ENCODE measurements around the gene DYNC1LI1. TPM values are rescaled to one million over a fixed set of nuclear protein-coding genes. Genes with fewer than 3 reads are reported as not detected.

The DYNC1LI1 gene
- total RNA-seq, 1 donor from 2014 or later: 81.7 TPM

GRCh38 chr3:32551087-32551486 is 19.6 kb downstream of the DYNC1LI1 start:
- H3K4me3 Mint-ChIP-seq (ENCODE audit: unreplicated experiment): no peak overlapping the region
- peaks cover 21% of the 10 kb centered on the region for H3K4me1 Mint-ChIP-seq (ENCODE audit: unreplicated experiment)
- peaks cover 4% of the 10 kb centered on the region for H3K36me3 Mint-ChIP-seq (ENCODE audit: low read depth, unreplicated experiment)
- DNase-seq (ENCODE audit: low spot score): no peak
- no peak for TF ChIP-seq CTCF (IDR thresholded peaks at IDR 0.05; ENCODE audit: unreplicated experiment)
- H3K27ac Mint-ChIP-seq (ENCODE audit: unreplicated experiment): peak overlapping the region; percentile 11
- H3K9me3 Mint-ChIP-seq (ENCODE audit: unreplicated experiment): no peaks in the 10 kb centered on the region
- H3K27me3 Mint-ChIP-seq (ENCODE audit: unreplicated experiment): peaks cover 1% of the 10 kb centered on the region

DNA sequence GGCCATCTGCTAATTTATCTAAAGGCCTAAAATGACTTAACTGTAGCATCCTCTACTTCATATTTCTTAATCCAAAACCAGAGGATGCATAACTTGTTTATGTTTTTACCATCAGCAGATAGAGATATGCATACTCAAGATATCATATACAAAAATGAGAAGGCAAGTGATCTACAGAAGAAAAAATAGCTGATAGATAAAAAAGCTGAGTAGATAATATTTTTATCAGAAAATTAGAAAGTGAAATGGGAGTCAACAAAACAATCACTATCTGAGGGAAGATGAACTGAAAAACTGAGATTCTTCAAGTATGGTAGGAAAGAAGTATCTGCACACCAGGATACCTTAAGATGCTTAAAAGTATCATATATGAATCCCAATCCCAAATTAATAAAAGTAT is 25.4 kb downstream of the DYNC1LI1 start:
- no peaks in the 10 kb centered on the region for H3K4me1 Mint-ChIP-seq (ENCODE audit: unreplicated experiment)
- peaks cover 5% of the 10 kb centered on the region for H3K36me3 Mint-ChIP-seq (ENCODE audit: low read depth, unreplicated experiment)
- no peaks in the 10 kb centered on the region for H3K9me3 Mint-ChIP-seq (ENCODE audit: unreplicated experiment)
- H3K4me3 Mint-ChIP-seq (ENCODE audit: unreplicated experiment): no peak overlapping the region
- no peak overlapping the region for H3K27ac Mint-ChIP-seq (ENCODE audit: unreplicated experiment)
- H3K27me3 Mint-ChIP-seq (ENCODE audit: unreplicated experiment): no peaks in the 10 kb centered on the region
- no peak for TF ChIP-seq CTCF (IDR thresholded peaks at IDR 0.05; ENCODE audit: unreplicated experiment)
- DNase-seq (ENCODE audit: low spot score): no peak

DNA sequence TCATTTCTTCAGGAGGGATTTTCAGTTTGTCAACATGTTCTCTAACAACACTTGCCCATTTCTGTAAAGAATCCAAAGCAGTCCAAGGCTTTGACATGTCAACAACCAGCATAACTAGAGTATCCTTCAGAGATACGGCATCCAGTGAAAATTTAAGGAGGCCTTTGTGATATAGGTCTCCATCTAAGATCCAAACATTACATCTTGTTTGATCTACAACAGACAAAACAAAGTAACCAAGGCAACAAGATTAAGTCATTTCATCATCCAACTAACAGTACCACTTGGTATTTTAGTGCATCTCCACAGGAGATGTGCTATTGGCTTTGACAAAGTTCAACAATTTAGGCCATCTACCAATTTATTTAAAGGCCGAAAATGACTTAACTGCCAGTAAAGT is 25.8 kb downstream of the DYNC1LI1 start:
- H3K27me3 Mint-ChIP-seq (ENCODE audit: unreplicated experiment): no peaks in the 10 kb centered on the region
- H3K4me1 Mint-ChIP-seq (ENCODE audit: unreplicated experiment): no peaks in the 10 kb centered on the region
- H3K27ac Mint-ChIP-seq (ENCODE audit: unreplicated experiment): peak overlapping the region; percentile 64
- no peak overlapping the region for H3K4me3 Mint-ChIP-seq (ENCODE audit: unreplicated experiment)
- H3K9me3 Mint-ChIP-seq (ENCODE audit: unreplicated experiment): no peaks in the 10 kb centered on the region
- TF ChIP-seq CTCF (IDR thresholded peaks at IDR 0.05; ENCODE audit: unreplicated experiment): no peak
- H3K36me3 Mint-ChIP-seq (ENCODE audit: low read depth, unreplicated experiment): peaks cover 5% of the 10 kb centered on the region
- no peak for DNase-seq (ENCODE audit: low spot score)

DNA sequence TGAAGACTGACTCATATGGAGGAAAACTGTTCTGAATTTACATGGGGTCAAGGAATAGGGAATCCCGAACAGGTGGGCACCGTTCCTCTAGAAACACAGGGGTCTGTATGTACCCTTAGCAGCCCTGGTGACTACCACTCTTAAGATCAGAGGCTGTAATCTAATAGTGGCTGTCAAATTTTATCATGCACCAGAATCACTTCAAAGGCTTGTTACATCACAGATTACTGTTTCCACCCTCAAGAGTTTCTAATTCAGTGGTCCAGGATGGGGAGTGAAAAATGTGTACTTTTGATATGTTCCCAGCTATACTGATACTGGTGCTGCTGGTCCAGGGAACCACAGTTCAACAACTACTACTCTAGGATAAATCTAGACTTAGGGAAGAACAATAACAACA is 27.9 kb downstream of the DYNC1LI1 start:
- no peak for TF ChIP-seq CTCF (IDR thresholded peaks at IDR 0.05; ENCODE audit: unreplicated experiment)
- H3K4me3 Mint-ChIP-seq (ENCODE audit: unreplicated experiment): no peak overlapping the region
- H3K4me1 Mint-ChIP-seq (ENCODE audit: unreplicated experiment): no peaks in the 10 kb centered on the region
- H3K9me3 Mint-ChIP-seq (ENCODE audit: unreplicated experiment): no peaks in the 10 kb centered on the region
- peaks cover 2% of the 10 kb centered on the region for H3K27me3 Mint-ChIP-seq (ENCODE audit: unreplicated experiment)
- peaks cover 11% of the 10 kb centered on the region for H3K36me3 Mint-ChIP-seq (ENCODE audit: low read depth, unreplicated experiment)
- no peak for DNase-seq (ENCODE audit: low spot score)
- H3K27ac Mint-ChIP-seq (ENCODE audit: unreplicated experiment): no peak overlapping the region

DNA sequence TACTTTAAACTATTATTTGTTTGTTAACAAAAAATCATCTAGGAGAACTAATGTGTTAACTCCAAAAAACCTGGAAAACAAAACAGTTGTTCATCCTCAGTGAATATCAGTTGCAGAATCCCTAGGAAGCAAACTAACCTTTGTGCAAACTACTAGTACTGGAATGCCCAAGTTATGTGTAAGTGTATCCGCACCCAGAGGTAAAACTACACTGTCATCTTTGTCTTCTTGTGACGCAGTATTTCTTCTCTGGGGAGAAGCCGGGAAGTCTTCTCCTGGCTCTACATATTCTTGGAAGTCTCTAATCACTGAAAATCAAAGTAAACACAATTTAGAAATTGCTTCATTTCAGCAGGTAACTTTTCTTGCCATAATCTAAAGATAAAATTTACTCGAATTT is 29.8 kb downstream of the DYNC1LI1 start:
- H3K27ac Mint-ChIP-seq (ENCODE audit: unreplicated experiment): no peak overlapping the region
- no peaks in the 10 kb centered on the region for H3K4me1 Mint-ChIP-seq (ENCODE audit: unreplicated experiment)
- TF ChIP-seq CTCF (IDR thresholded peaks at IDR 0.05; ENCODE audit: unreplicated experiment): no peak
- H3K36me3 Mint-ChIP-seq (ENCODE audit: low read depth, unreplicated experiment): peaks cover 11% of the 10 kb centered on the region
- peaks cover 2% of the 10 kb centered on the region for H3K27me3 Mint-ChIP-seq (ENCODE audit: unreplicated experiment)
- no peaks in the 10 kb centered on the region for H3K9me3 Mint-ChIP-seq (ENCODE audit: unreplicated experiment)
- DNase-seq (ENCODE audit: low spot score): no peak
- H3K4me3 Mint-ChIP-seq (ENCODE audit: unreplicated experiment): no peak overlapping the region

Data from endothelial cell (in vitro differentiated cells).